ENCODE data around the gene IFT22.

- TF ChIP-seq ATF2 (CRISPR knock-in tag; IDR thresholded peaks at IDR 0.05; ENCODE audit: borderline replicate concordance, low read depth): no peak
- no peak for TF ChIP-seq FOXK1 (CRISPR knock-in tag; IDR thresholded peaks at IDR 0.05)
- TF ChIP-seq ZNF219 (CRISPR knock-in tag; IDR thresholded peaks at IDR 0.05; ENCODE audit: borderline replicate concordance): no peak
- no peak for TF ChIP-seq NR3C1 (CRISPR knock-in tag; conservative IDR thresholded peaks at IDR 0.05; ENCODE audit: low read depth)
- TF ChIP-seq CTCF (IDR thresholded peaks at IDR 0.05): no peak
- no peak for TF ChIP-seq ETV6 (CRISPR knock-in tag; IDR thresholded peaks at IDR 0.05)
- no peak for TF ChIP-seq ZNF232 (CRISPR knock-in tag; IDR thresholded peaks at IDR 0.05)
- no peak for TF ChIP-seq ZNF121 (CRISPR knock-in tag; IDR thresholded peaks at IDR 0.05)
- no peak for TF ChIP-seq FOXP4 (CRISPR knock-in tag; IDR thresholded peaks at IDR 0.05)
- TF ChIP-seq CREM (CRISPR knock-in tag; IDR thresholded peaks at IDR 0.05): no peak
- TF ChIP-seq ATF6 (CRISPR knock-in tag; IDR thresholded peaks at IDR 0.05): no peak
These were observed 49.2 kb upstream of the IFT22 start for GRCh38 chr7:101370836-101371235.
